Astrocyte (in vitro differentiated cells and primary cell): ENCODE data around the gene ITGB3. TPM values are rescaled to one million over a fixed set of nuclear protein-coding genes. Genes with fewer than 3 reads are reported as not detected.

ENCODE experiments used
- DNase-seq: peaks from one replicate; pipeline ENCODE4 v3.0.0-alpha.2; 2010; ENCODE audit warnings: low read depth
- FAIRE-seq: peaks from 2 replicates; lab custom pipeline; 2011; peaks lifted over from hg19 to GRCh38; lab: Jason Lieb, UNC
- H2AFZ ChIP-seq: 2 replicates; pipeline ENCODE4 v1.6.0; 2012; ENCODE audit warnings: low read depth, low read length, inconsistent platforms
- H3K27ac ChIP-seq: 2 replicates; pipeline ENCODE4 v1.5.1; 2011; ENCODE audit warnings: low read depth, low read length, inconsistent platforms
- H3K27me3 ChIP-seq: 2 replicates; pipeline ENCODE4 v1.6.0; 2011; ENCODE audit warnings: low read length, inconsistent platforms; ENCODE audit not compliant: insufficient read depth
- H3K36me3 ChIP-seq: 2 replicates; pipeline ENCODE4 v1.5.1; 2011; ENCODE audit warnings: low read length, inconsistent platforms; ENCODE audit not compliant: insufficient read depth
- H3K4me1 ChIP-seq: 2 replicates; pipeline ENCODE4 v1.5.1; 2011; ENCODE audit warnings: low read length, inconsistent platforms; ENCODE audit not compliant: insufficient read depth
- H3K4me2 ChIP-seq: 2 replicates; pipeline ENCODE4 v1.6.0; 2012; ENCODE audit warnings: low read length, inconsistent platforms
- H3K4me3 ChIP-seq: 2 replicates; pipeline ENCODE4 v1.5.1; 2011; ENCODE audit warnings: low read depth, mild to moderate bottlenecking, low read length, inconsistent platforms; ENCODE audit not compliant: insufficient read depth
- H3K79me2 ChIP-seq: 2 replicates; pipeline ENCODE4 v1.6.0; 2012; ENCODE audit warnings: mild to moderate bottlenecking, low read length, inconsistent platforms; ENCODE audit not compliant: insufficient read depth
- H3K9ac ChIP-seq: 2 replicates; pipeline ENCODE4 v1.6.0; 2012; ENCODE audit warnings: mild to moderate bottlenecking, low read length, inconsistent platforms
- H3K9me3 ChIP-seq: 2 replicates; pipeline ENCODE4 v1.5.1; 2012; ENCODE audit warnings: low read depth, mild to moderate bottlenecking, low read length, inconsistent platforms; ENCODE audit not compliant: insufficient read depth
- H4K20me1 ChIP-seq: 2 replicates; pipeline ENCODE4 v1.6.0; 2012; ENCODE audit warnings: low read length, inconsistent platforms; ENCODE audit not compliant: insufficient read depth
- H3K27ac Mint-ChIP-seq: one replicate; pipeline ENCODE4 v1.8.0; 2021; ENCODE audit warnings: mild to moderate bottlenecking, mixed read lengths; ENCODE audit not compliant: unreplicated experiment
- H3K27me3 Mint-ChIP-seq: one replicate; pipeline ENCODE4 v1.8.0; 2021; ENCODE audit warnings: low read depth, mixed read lengths; ENCODE audit not compliant: unreplicated experiment
- H3K36me3 Mint-ChIP-seq: one replicate; pipeline ENCODE4 v1.8.0; 2021; ENCODE audit warnings: low read depth, mixed read lengths; ENCODE audit not compliant: unreplicated experiment
- H3K4me1 Mint-ChIP-seq: one replicate; pipeline ENCODE4 v1.8.0; 2021; ENCODE audit warnings: low read depth, mixed read lengths; ENCODE audit not compliant: unreplicated experiment
- H3K4me3 Mint-ChIP-seq: one replicate; pipeline ENCODE4 v1.8.0; 2021; ENCODE audit warnings: mild to moderate bottlenecking, moderate library complexity, mixed read lengths; ENCODE audit not compliant: unreplicated experiment
- H3K9me3 Mint-ChIP-seq: one replicate; pipeline ENCODE4 v1.8.0; 2021; ENCODE audit warnings: mild to moderate bottlenecking, mixed read lengths; ENCODE audit not compliant: unreplicated experiment
- CTCF ChIP-seq: IDR thresholded peaks from 2 replicates; pipeline ENCODE4 v1.5.1; 2011; ENCODE audit warnings: low read depth, mild to moderate bottlenecking, inconsistent platforms, low read length, moderate library complexity; ENCODE audit not compliant: insufficient read depth
- EZH2 ChIP-seq: IDR thresholded peaks from 2 replicates; pipeline ENCODE4 v1.6.1; 2012; ENCODE audit warnings: mild to moderate bottlenecking, low read length, inconsistent platforms; ENCODE audit not compliant: insufficient read depth
- total RNA-seq: library from RNA; stranded (reverse); gene quantifications from 2 replicates; pipeline ENCODE4 v1.2.1, GENCODE V29; 2021

Gene ITGB3
- total RNA-seq, 1 donor from 2014 or later: 44.0 TPM

DNA sequence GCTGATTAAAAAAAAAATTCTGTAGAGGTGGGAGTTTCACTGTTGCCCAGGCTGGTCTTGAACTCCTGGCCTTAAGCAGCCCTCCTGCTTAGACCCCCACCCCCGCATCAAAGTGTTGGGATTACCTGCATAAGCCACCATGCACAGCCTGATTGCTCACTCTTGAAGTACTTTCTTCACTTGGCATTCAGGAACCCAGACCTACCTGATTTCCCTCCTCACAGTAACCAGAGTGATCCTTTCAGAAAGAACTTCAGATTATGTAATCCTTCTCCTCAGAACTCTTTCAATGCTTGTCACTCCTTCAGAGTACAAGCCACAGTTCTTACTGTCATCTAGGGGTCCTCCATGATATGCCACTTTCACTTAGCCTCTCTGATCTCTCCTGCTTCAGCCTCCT is 71.5 kb downstream of the ITGB3 start:
- no peak for FAIRE-seq
- peaks cover 4% of the 10 kb centered on the region for H3K36me3 Mint-ChIP-seq
- peaks cover 7% of the 10 kb centered on the region for H3K4me1 ChIP-seq
- H3K4me3 Mint-ChIP-seq: peak overlapping the region; percentile 5
- no peaks in the 10 kb centered on the region for H4K20me1 ChIP-seq
- H3K79me2 ChIP-seq: no peaks in the 10 kb centered on the region
- H3K9me3 Mint-ChIP-seq: peaks cover 12% of the 10 kb centered on the region
- DNase-seq: no peak
- no peaks in the 10 kb centered on the region for H3K27me3 Mint-ChIP-seq
- no peak overlapping the region for H3K27ac Mint-ChIP-seq
- H3K27me3 ChIP-seq: no peaks in the 10 kb centered on the region
- H3K27ac ChIP-seq: no peak overlapping the region
- H3K9me3 ChIP-seq: no peaks in the 10 kb centered on the region
- no peak overlapping the region for H2AFZ ChIP-seq
- H3K36me3 ChIP-seq: no peaks in the 10 kb centered on the region
- no peak overlapping the region for H3K9ac ChIP-seq
- no peak overlapping the region for H3K4me3 ChIP-seq
- TF ChIP-seq CTCF (no peak), EZH2 (no peak)
- H3K4me1 Mint-ChIP-seq: no peaks in the 10 kb centered on the region
- no peak overlapping the region for H3K4me2 ChIP-seq

- no peak for TF ChIP-seq CTCF
- no peak for TF ChIP-seq EZH2
- H3K36me3 Mint-ChIP-seq: peaks cover 5% of the 10 kb centered on the region
- no peak overlapping the region for H3K4me3 Mint-ChIP-seq
- H3K4me2 ChIP-seq: no peak overlapping the region
- no peaks in the 10 kb centered on the region for H3K79me2 ChIP-seq
- no peak overlapping the region for H3K27ac ChIP-seq
- DNase-seq (no peak), FAIRE-seq (no peak)
- no peak overlapping the region for H3K4me3 ChIP-seq
- H3K4me1 Mint-ChIP-seq: peaks cover 3% of the 10 kb centered on the region
- no peaks in the 10 kb centered on the region for H3K9me3 ChIP-seq
- H3K27ac Mint-ChIP-seq: no peak overlapping the region
- no peaks in the 10 kb centered on the region for H3K27me3 ChIP-seq
- H3K9me3 Mint-ChIP-seq: peaks cover 1% of the 10 kb centered on the region
- no peaks in the 10 kb centered on the region for H3K4me1 ChIP-seq
- no peak overlapping the region for H3K9ac ChIP-seq
- H4K20me1 ChIP-seq: no peaks in the 10 kb centered on the region
- peaks cover 1% of the 10 kb centered on the region for H3K27me3 Mint-ChIP-seq
- no peaks in the 10 kb centered on the region for H3K36me3 ChIP-seq
- H2AFZ ChIP-seq: no peak overlapping the region
Observed at GRCh38 chr17:47330548-47330947, 76.9 kb downstream of the ITGB3 start.

- Mint-ChIP-seq H3K27me3 (peaks cover 1% of the 10 kb centered on the region), H3K4me1 (peaks cover 4% of the 10 kb centered on the region), H3K4me3 (no peak overlapping the region), H3K36me3 (peaks cover 6% of the 10 kb centered on the region), H3K27ac (no peak overlapping the region), H3K9me3 (peaks cover 1% of the 10 kb centered on the region)
- FAIRE-seq (no peak), DNase-seq (no peak)
- no peaks in the 10 kb centered on the region for H3K9me3 ChIP-seq
- no peaks in the 10 kb centered on the region for H3K27me3 ChIP-seq
- H3K4me2 ChIP-seq: no peak overlapping the region
- H4K20me1 ChIP-seq: no peaks in the 10 kb centered on the region
- H3K36me3 ChIP-seq: no peaks in the 10 kb centered on the region
- no peak overlapping the region for H3K4me3 ChIP-seq
- H3K27ac ChIP-seq: no peak overlapping the region
- no peak overlapping the region for H2AFZ ChIP-seq
- H3K79me2 ChIP-seq: no peaks in the 10 kb centered on the region
- no peak overlapping the region for H3K9ac ChIP-seq
- TF ChIP-seq CTCF (no peak), EZH2 (no peak)
- H3K4me1 ChIP-seq: no peaks in the 10 kb centered on the region
Observed at GRCh38 chr17:47332287-47332686, 78.7 kb downstream of the ITGB3 start.
